ENCODE measurements around the gene MBD1.

DNA sequence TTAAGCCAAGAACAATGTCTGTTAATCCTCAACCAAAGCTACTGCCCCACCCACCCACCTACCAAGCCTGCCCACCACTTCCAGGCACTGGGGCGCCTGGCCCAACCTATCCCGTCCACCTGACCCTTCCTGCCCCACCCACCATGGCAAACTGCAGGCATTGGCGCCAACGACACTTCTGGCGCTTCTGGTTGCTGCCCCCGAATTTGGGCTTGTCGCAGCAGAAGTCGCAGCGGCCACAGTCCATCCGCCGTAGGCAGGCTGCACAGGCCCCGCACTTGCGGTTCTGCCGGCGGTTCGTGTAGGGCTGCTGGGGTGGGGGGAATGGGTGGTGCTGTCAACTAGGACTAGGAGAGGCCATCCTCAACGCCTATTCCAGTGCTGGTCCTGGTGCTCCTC is 7.3 kb downstream of the MBD1 start:
- TF ChIP-seq, protein P1, sequence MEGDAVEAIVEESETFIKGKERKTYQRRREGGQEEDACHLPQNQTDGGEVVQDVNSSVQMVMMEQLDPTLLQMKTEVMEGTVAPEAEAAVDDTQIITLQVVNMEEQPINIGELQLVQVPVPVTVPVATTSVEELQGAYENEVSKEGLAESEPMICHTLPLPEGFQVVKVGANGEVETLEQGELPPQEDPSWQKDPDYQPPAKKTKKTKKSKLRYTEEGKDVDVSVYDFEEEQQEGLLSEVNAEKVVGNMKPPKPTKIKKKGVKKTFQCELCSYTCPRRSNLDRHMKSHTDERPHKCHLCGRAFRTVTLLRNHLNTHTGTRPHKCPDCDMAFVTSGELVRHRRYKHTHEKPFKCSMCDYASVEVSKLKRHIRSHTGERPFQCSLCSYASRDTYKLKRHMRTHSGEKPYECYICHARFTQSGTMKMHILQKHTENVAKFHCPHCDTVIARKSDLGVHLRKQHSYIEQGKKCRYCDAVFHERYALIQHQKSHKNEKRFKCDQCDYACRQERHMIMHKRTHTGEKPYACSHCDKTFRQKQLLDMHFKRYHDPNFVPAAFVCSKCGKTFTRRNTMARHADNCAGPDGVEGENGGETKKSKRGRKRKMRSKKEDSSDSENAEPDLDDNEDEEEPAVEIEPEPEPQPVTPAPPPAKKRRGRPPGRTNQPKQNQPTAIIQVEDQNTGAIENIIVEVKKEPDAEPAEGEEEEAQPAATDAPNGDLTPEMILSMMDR (IDR thresholded peaks at IDR 0.05; ENCODE audit: low read depth, low read length, missing input control): no peak
- TF ChIP-seq REST (IDR thresholded peaks at IDR 0.05) (no peak), GABPA (IDR thresholded peaks at IDR 0.05 in 1 of 2, conservative IDR thresholded peaks at IDR 0.05 in 1 of 2) (no peak), JUND (IDR thresholded peaks at IDR 0.05) (no peak)
- TF ChIP-seq, protein P2, sequence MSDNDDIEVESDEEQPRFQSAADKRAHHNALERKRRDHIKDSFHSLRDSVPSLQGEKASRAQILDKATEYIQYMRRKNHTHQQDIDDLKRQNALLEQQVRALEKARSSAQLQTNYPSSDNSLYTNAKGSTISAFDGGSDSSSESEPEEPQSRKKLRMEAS (IDR thresholded peaks at IDR 0.05): no peak

All from liver (tissue), 3 donors.